CD4-positive, alpha-beta T cell treated with Interleukin-15 for 4 hours (primary cell): ENCODE results near the gene ARHGAP10.

ENCODE experiments used
- DNase-seq: peaks from one replicate; pipeline ENCODE4 v3.0.0-alpha.2; 2020; ENCODE audit warnings: low spot score

ARHGAP10 gene

DNA sequence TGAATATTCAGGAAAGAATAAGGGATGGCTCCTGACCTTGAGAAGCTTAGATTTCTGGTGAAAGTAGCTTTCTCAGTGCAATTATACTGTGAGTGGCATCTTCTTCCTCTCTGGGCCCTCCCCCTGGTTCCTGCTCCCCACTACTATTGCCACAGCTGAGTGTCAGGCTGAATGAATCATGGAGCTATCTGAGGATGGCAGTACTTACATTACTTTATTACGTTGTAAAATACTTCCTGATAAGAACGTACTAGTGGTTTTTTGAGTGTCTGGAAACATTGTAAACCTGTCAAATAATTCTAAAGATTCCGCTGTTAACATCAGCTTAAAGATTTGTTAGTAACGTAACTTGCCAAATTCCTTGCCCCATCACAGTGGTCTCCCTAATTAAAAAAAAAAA, 36.2 kb downstream of the ARHGAP10 start:
- no peak for DNase-seq

DNA sequence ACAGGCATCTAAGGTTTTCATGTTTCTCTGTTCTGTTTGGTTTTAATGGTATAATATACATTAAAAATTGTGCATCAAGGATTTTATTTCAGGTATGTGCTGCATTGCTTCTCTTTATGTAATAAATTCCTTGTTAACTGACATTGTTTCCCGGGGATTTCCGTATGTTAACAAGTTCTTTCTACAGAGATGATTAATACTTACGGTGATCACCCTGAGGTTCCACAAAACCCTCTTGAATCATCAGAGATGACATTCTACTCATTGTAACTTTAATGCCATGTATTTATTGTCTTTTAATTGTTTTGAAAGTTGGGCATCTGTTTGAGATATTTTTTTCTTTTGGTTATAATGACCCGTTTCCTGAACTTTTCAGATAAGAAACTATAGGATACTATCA, 37.5 kb downstream of the ARHGAP10 start:
- DNase-seq, result no peak

DNA sequence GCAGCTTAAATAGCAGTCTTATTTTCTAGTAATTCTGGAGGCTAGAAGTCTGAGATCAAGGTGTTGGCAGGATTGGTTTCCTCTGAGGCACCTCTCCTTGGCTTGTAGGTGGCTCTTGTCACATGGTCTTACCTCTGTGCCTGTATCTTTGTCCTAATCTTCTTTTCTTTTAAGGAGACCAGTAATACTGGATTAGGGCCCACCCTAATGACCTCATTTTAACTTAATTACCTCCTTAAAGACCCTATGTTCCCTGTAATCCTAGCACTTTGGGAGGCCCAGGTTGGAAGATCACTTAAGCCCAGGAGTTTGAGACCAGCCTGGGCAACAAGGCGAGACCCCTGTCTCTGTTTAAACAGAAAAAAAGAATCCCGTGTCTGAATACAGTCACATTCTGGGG, 38.9 kb downstream of the ARHGAP10 start:
- no peak for DNase-seq

DNA sequence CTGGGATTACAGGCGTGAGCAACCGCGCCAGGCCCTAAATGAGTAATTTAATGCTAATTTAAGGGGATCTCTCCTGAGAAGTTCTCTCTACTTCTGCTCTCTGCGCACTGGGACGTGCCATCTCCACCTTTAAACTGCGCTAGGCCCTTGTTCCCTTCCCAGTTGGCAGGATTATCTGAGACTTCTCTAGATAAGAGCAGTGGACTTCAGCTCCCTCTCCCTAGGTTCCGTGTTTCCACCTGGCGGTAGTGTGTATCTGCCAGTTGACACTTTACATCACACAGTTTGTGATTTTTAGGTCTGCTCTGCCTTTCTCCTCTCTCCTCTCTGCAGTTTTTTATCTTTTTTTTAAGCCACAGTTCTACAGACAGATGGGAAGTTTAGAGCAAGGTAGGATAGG, 40.2 kb downstream of the ARHGAP10 start:
- DNase-seq, result no peak

DNA sequence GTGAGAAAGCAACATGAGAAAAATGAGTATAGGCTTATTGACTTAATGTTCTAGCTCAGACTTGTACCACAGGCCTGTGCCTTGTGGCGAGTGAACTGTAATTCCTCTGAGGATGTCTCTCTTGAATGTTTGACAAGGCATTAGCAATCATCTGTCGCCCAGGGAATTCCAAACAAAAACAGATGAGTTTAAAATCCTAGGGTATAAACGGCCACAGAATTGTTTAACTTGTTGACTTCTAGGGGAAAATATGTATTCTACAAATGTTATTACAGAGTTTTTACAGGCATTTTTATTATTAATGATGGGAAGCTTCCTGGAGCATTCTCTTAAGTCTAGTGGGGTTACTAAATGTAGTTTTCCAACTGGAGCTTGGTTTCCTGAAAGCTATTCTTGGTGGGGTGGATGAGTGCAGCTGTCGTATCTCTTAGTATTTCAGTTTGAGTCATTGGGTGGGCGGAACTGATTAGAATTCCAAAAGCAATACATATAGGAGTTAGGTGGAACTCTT, 40.6 kb downstream of the ARHGAP10 start:
- DNase-seq, result no peak

DNA sequence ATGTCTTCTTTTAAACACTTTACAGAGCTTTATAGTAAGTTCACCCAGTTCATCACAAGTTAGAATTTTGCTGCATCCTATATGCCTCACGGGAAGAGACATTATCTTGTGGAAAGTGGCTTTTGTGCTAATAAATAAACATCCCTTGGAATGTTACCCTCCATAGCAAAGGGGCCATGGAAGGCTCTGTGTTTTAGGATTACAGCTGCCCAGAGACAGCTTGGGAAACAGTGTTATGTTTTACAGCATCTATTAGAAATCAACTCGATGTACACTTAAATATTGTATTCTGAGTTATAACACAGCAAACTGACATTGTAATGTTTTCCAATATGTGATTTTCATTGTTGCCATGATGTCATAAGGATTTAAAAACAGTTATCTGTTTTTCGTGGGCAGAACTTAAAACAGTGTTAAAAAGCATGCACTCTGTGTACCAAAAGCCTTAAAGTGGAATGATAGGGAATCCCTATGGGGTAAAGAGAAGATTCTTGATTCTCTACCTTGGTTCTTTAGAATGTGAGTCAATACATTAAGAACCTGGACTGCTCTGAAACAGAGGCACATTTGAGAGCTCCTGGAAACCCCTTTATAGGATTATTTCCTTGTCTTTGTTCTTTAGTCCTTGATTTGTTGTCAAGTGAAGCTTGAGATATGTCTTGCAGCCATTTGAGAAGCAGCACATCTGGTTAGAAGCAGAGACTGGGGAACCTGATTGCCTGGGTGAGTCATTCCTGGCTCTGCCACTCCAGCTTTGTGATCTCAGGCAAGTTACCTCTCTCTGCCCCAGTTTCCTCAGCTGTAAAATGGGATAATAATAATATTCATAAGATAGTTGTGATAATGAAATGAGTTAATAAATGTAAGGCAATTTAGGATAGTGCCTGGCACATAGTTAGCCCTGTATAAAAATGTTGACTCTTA, 41.6 kb downstream of the ARHGAP10 start:
- no peak for DNase-seq

DNA sequence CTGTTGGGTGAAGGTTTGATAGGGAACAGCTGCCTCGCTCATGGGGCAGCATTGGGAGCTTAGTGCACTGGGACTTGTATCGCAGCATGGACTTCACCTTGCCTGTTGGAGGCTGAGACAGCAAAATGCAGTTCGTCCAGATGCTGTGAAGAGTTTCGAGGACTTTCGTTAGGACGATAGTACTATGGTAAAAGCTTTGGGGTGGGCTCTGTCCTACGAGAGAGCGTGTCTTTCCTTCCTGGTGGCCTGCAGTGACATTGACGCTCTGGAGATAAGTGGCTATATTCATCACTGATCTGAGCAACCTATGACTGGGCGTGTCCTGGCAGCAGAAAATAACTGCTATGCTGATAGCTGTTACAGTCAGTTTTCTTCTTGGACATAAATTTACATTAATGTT, 44.8 kb downstream of the ARHGAP10 start:
- DNase-seq, result no peak

DNA sequence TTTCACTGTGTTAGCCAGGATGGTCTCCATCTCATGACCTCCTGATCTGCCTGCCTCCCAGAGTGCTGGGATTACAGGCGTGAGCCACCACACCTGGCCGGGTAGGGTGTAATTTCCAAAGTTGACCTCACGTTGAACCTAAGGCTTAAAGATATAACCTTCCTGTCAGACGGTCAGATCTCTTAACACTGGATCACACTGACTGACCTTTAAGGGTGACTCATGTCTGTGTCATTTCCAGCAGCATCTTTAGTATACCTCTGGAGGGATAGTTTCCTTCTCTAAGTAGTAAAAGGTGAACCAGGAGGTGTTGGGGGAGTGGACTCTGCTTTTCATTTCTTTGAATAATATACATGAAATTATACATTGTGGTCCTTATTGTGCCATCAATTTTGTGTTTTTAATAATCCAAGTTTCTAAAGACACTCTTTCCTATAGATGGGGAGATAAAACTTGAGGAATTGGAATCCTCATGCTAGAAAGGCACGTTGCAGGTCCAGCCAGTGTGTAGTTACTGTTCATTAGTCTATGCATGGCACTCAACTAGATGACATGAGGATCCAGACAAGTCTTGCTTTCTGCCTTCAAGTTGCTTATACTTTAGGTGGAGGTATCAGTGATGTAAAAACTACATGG, 45.7 kb downstream of the ARHGAP10 start:
- no peak for DNase-seq

DNA sequence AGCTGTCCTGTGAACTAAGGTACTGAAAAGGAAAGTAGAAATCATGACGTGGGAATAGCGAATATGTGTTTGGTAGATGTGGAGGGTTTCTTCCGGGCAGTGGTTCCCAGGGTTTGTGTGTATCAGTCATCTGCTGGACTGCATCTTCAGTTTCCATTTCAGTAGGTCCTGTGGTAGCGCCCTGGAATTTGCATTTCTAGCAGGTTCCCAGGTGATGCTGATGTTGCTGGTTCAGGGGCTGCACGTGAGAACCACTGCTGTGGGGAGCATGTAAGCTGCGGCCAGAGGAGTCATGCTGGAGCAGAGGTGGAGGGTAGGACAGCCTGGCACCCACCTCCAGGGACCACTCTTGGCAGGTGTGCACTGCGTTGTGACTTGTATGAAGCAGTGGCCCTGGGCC, 47.1 kb downstream of the ARHGAP10 start:
- no peak for DNase-seq

DNA sequence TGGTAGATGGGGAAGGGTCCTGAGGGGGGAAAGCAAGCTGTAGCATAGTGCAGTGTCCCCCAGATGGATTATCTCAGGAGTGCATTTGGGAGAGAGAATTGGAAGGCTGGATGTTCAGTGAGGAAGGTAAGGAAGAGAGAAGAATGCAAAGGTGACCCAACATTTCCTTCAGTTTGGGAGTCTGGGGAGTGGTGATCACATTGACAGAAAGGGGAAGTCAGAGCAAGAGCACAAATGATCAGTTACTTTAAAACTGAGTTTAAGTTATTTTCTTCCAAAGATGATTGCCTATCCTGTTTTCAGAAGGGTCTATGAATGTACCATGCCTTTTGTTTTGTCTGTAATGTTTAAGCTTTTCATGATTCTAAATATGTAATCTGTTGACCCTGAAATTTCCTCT, 47.6 kb downstream of the ARHGAP10 start:
- DNase-seq, result no peak

DNA sequence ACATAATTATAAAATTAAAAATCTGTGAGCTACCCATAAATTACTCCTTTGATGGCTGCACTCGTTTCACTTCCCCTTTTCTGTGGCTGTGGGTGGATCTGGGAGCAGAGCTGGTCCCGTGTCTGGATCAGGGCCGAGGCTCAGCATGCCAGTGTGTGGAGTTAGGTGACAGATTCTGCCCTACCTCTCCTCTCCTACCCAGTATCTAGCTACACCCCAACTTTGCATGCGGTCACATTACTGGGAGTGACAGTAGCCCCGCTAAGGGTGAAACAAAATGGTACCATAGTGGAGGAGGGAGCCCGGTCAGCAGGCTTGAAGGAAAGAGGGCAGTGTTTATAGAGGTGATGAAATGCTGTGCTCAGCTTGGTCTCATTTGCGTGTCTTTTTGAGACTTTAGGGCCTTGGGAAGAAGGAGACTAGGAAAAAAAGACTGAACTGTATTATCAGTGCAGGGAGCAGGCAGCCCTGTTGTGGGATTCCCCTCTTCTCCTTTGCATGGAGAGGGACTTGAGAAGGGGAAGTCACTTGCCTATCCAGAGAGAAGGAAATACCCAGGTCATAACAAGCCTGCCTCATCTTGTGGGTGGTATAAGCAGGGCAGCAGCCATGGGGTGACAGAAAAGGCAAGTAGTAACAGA, 48.4 kb downstream of the ARHGAP10 start:
- no peak for DNase-seq

DNA sequence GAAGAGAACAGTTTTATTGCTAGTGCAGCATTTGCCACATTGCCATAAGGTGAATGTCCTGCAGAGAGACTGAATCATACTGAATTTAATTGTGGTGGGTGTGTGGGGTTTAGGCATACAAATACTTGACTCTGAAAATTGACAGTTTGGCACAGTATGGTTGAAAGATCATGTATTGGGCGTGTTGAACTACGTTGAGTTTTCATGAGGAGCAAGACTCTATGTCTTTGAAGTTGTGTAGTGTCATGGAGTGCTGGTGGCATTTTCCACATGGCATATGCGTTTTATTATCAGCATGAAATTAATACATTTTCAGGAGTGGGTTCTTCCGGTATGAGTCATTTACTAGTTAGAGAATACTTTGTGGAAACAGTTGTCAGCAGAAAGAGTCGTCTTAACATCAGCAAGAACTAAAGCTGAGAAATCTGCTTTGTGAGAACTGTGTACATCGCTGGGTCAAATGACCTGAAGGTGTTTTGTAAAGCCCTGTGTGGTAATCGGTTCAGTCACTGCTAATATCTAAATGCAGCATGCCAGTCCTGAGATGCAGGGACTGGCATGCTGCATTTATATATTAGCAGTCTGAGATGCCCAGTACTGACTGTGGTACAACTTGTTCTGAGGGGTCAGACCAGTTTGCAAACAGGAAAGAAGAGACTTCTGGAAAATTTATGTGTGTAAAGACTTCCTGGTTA, 50.3 kb downstream of the ARHGAP10 start:
- DNase-seq, result no peak

DNA sequence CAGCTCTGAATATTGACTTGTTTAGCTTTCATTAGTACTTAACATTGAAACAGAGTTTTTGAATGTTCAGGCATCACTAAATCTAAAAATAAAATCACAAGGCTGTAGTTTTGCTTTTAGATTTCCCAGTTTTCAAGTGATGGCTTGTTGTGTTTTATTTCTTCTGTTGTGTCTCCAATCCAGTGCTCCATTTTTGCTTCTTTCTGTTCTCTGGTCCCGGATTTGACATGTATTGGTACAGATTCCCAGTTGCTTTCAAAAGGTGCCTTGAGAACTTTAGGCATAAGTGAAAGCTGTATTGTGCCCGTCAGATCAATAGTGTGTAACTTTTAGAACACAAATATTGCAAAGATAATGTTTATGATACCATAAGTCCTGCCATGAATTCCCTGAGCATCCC, 53.2 kb downstream of the ARHGAP10 start:
- DNase-seq, result no peak

DNA sequence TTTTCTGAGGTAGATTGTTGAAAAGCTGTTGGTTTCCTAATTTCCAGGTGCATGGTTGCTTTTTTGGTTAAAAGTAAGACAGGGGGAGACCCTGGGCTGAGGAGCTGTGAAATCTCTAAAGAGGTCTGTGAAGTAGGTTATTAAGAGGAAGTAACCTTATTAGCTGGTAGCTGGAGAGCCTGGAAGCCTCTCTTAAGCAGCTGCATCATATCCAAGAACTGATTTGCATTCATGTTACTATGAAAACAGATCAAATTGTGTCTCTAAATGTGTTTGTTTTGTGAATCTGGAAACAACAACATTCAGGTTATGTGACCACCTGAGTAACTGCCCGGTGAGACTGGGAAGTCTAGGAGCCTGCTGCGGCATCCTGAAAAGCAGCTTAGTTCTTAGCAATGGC, 54.1 kb downstream of the ARHGAP10 start:
- no peak for DNase-seq

DNA sequence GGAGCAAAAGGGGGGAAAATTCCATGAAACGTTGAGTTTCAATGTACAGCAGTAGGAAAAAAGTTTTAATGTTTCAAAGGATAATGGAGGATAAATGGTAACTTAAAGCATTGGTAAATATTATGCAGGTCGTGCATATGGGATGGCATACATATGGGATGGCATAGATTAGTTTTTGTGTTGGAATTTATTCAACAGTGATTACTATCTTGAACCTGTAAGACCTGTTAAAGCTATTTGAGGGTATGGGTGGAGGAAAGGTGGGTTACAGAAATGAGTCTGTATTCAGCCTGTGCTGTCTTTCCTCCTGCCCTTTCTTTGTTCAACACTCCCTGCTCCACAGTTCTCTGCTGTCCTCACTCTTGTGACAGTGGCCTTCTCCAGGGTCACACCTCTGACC, 54.6 kb downstream of the ARHGAP10 start:
- no peak for DNase-seq

DNA sequence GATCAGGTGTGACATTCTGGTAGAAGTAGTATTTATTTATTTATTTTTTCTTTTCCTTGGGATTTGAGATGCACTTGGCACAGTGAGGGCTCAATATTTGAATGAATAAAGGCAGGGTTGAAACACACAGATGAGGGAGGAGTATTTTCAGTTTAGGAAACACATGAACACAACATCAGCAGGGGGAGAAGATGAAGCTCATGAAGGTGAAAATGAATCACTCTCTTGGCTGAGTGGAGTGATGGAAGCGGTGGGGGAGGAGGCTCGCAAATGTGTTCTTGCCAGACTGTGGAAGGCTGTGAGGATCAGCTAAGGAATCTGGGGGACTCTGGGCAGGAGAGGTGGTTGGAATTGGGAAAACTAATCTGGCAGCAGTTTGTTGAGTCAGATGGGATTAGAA, 55.3 kb downstream of the ARHGAP10 start:
- no peak for DNase-seq

DNA sequence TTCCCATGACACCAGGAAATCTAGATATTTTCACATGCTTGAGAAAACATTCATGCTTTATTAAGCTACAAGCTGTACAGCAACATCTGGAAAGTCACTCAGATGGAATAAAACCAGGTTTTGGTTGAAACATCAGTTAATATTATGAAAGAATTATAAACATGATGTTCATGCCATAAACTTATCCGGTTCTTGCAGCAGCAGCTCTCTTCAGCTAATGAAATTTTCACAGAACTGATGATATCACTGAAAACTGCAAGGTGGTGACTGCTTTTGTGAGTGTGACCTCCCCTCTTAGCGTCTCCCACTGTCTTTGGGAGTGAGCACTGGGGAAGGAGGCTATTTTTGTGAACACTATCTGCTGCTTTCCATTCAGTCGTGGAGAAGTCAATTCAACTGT, 56.9 kb downstream of the ARHGAP10 start:
- no peak for DNase-seq

DNA sequence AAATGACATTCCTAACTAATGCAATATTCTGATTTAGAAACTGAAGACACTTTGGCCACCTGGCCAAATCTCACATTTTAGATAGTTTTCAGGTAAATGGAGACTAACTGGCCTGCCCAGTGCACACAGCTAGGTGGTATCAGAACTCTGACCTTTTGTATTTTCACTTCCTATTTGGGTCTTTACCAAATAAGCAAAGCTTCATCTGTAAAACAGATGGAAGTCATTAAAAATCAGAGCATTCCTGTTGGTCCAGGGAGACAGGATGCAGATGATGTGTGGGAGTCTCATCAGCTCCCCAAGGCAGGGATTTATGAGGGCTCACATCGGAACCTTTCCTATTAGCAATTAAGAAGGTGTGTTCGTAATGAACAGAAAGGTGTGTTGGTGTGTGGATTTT, 57.7 kb downstream of the ARHGAP10 start:
- DNase-seq, result no peak

DNA sequence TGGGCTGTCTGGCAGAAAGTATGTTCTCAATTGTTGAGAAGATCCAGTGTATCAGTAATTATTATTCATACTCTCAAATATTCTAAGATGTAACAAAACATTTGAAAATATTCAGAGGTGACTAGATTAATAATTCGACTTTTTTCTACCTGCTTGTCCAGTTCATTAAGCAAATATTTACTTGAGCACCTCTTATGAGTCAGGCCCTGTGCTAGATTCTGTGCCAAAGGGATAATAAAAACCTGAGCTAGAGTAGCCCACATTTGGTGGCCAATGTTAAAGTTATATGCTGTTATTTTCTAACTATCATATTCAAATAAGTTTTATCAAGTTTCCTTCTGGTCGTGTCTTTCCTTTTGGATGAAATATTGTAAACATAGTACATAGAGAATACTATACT, 58.5 kb downstream of the ARHGAP10 start:
- DNase-seq, result no peak

DNA sequence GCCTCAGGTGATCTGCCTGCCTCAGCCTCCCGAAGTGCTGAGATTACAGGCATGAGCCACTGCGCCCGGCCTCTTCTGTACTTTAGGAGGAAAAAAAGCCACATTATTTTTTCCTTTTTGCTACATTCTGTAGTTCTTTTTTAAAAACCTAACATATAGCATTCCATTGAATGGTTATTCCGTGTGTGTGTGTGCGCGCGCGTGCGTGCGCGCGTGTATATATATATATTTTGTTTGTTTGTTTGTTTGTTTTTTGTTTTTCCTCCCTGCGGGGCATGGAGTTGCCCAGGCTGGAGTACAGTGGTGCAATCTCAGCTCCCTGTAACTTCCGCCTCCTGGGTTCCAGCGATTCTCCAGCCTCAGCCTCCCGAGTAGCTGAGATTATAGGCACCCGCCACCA, 59.5 kb downstream of the ARHGAP10 start:
- no peak for DNase-seq

DNA sequence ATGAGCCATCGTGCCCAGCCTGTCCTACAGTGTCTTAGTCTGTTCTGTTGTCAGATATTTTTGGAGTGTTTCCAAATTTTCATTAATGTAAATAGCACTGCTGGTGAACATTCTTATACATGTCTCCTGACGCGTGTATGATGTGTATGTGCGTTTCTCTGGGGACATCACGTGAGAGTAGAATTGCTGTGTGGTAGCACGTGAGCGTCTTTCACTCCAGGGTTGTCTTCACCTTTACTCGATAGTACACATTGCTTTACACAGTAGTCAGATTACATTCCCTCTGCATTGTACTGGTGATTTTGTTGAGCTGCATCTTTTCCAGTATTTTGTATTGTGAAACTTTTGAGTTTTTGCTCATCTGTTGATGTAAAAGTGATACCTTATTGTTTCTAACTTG, 60.0 kb downstream of the ARHGAP10 start:
- DNase-seq, result no peak

DNA sequence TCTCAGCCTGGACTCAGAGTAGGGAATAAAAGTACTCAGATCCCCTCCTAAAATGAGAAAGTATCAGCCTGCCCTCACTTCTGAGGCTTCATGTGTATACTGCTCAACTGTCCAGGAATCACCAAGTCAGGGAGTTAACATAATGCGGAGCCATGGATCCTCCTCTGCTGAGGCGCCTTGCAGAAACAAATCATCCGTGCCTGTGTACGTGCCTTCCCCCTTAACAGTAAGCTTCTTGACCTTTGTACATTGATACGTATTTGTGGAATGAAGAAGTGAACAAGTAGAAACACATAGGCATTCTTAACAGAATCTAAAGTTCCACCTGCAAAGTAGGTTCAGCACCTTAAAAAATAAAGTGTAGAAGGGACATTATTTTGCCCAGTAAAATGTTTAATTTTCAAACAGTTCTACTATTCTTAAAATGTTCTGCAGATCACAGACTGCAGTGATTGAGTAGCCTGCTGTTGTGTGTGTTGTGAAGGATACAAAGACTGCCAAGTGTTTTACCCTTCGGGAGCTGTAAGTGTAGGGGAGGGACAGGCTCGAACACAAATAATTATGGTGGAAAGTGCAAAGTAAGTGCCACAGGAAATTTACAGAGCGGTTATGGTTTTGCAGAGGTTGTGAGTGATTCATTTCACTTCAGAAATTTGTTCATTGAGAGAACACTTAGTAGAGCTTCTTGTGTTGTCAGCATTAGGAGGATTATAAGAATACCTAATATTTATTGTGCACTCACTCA, 61.9 kb downstream of the ARHGAP10 start:
- peak; percentile 31 for DNase-seq
